ENCODE data around the gene GZMM.

GRCh38 chr19:495402-496111, 48.3 kb upstream of the GZMM start:
- TF ChIP-seq, protein P1, sequence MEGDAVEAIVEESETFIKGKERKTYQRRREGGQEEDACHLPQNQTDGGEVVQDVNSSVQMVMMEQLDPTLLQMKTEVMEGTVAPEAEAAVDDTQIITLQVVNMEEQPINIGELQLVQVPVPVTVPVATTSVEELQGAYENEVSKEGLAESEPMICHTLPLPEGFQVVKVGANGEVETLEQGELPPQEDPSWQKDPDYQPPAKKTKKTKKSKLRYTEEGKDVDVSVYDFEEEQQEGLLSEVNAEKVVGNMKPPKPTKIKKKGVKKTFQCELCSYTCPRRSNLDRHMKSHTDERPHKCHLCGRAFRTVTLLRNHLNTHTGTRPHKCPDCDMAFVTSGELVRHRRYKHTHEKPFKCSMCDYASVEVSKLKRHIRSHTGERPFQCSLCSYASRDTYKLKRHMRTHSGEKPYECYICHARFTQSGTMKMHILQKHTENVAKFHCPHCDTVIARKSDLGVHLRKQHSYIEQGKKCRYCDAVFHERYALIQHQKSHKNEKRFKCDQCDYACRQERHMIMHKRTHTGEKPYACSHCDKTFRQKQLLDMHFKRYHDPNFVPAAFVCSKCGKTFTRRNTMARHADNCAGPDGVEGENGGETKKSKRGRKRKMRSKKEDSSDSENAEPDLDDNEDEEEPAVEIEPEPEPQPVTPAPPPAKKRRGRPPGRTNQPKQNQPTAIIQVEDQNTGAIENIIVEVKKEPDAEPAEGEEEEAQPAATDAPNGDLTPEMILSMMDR (IDR thresholded peaks at IDR 0.05) = peak; percentile 52 to 83 (median 70)
- TF ChIP-seq POLR2AphosphoS5 (IDR thresholded peaks at IDR 0.05) (no peak), POLR2A (IDR thresholded peaks at IDR 0.05) (no peak), EP300 (IDR thresholded peaks at IDR 0.05) (no peak)

All from upper lobe of left lung (tissue), 4 donors.